T-cell (primary cell): ENCODE measurements around the gene EPB41L4B. TPM values are rescaled to one million over a fixed set of nuclear protein-coding genes. Genes with fewer than 3 reads are reported as not detected.
"Not testable (repeated sequence)": the region's sequence is repeated elsewhere in the genome, so short reads cannot be mapped to it uniquely, and the experiment has no call there.

ENCODE experiments used
- ATAC-seq, 4 experiments: fragments of 200-7000 bp in 3 of 4; fragments of 150-1000 bp in 1 of 4; cut with Tn5 transposase; replicated peaks in 1 of 4; 1 replicate in 3 of 4; 2 replicates in 1 of 4; pipeline ENCODE4 v1.10.0; 2021; ENCODE audit warnings: moderate library complexity in 3 of 4, mild to moderate bottlenecking in 2 of 4, moderate number of reproducible peaks in 1 of 4
- CTCF ChIA-PET, 2 donors: fragments of 300-600 bp; sonication (Branson Sonifier 250); formaldehyde crosslinking; loops; one replicate each; lab custom pipeline; 2022; ENCODE audit warnings: antibody characterized with exemption in 2 of 2; lab: Charles Lee
- POLR2A ChIA-PET, 2 donors: fragments of 300-600 bp; sonication (Branson Sonifier 250); formaldehyde crosslinking; loops; one replicate each; lab custom pipeline; 2022; ENCODE audit warnings: antibody characterized with exemption in 2 of 2; lab: Charles Lee
- DNase-seq, 35 experiments: peaks; one replicate each; pipeline versions ENCODE4 v3.0.0 to v3.0.0-alpha.2; 2013 to 2023
- H3K27ac ChIP-seq: one replicate; pipeline ENCODE4 v1.5.1; 2013; ENCODE audit warnings: low read length
- H3K27me3 ChIP-seq, 2 experiments: replicated peaks in 1 of 2; 1 replicate in 1 of 2; 2 replicates in 1 of 2; pipeline versions ENCODE4 v1.6.1 to v1.7.0; 2013; ENCODE audit warnings: low read length in 1 of 2, mixed read lengths in 1 of 2; ENCODE audit not compliant: control insufficient read depth in 2 of 2, insufficient read depth in 2 of 2; ENCODE audit errors: extremely low read depth in 1 of 2
- H3K36me3 ChIP-seq, 2 donors: 1 replicate in 1 of 2; 2 replicates in 1 of 2; pipeline versions ENCODE4 v1.6.1 to v1.7.0; 2013; ENCODE audit warnings: low read length in 1 of 2; ENCODE audit not compliant: control insufficient read depth in 2 of 2, insufficient read depth in 1 of 2; ENCODE audit errors: extremely low read depth in 1 of 2
- H3K4me1 ChIP-seq, 2 experiments: 1 replicate in 1 of 2; 2 replicates in 1 of 2; pipeline versions ENCODE4 v1.6.1 to v1.7.0; 2013; ENCODE audit warnings: low read length in 2 of 2, mixed read lengths in 1 of 2; ENCODE audit not compliant: insufficient read depth in 2 of 2, control insufficient read depth in 1 of 2; ENCODE audit errors: extremely low read depth in 1 of 2
- H3K4me3 ChIP-seq, 2 donors: 1 replicate in 1 of 2; 2 replicates in 1 of 2; pipeline versions ENCODE4 v1.5.1 to v1.7.0; 2013; ENCODE audit warnings: mild to moderate bottlenecking in 2 of 2, low read length in 1 of 2, moderate library complexity in 1 of 2; ENCODE audit not compliant: control insufficient read depth in 1 of 2; ENCODE audit errors: extremely low read depth in 1 of 2
- H3K9me3 ChIP-seq: 2 replicates; pipeline ENCODE4 v1.7.0; 2013
- H3K27ac Mint-ChIP-seq, 2 donors: one replicate each; pipeline ENCODE4 v1.8.0; 2020 to 2021; ENCODE audit warnings: mild to moderate bottlenecking in 2 of 2, mixed read lengths in 2 of 2
- H3K27me3 Mint-ChIP-seq, 2 donors: one replicate each; pipeline ENCODE4 v1.8.0; 2021 to 2022; ENCODE audit warnings: mixed read lengths in 2 of 2
- H3K36me3 Mint-ChIP-seq: one replicate; pipeline ENCODE4 v1.8.0; 2021; ENCODE audit warnings: mixed read lengths
- H3K4me1 Mint-ChIP-seq, 3 donors: one replicate each; pipeline ENCODE4 v1.8.0; 2020 to 2022; ENCODE audit warnings: mixed read lengths in 3 of 3, mild to moderate bottlenecking in 1 of 3
- H3K4me3 Mint-ChIP-seq, 3 donors: one replicate each; pipeline ENCODE4 v1.8.0; 2020 to 2022; ENCODE audit warnings: mild to moderate bottlenecking in 3 of 3, mixed read lengths in 3 of 3, moderate library complexity in 3 of 3
- H3K9me3 Mint-ChIP-seq, 3 donors: one replicate each; pipeline ENCODE4 v1.8.0; 2020 to 2022; ENCODE audit warnings: mixed read lengths in 3 of 3
- WGBS: methylation state at CpG from one replicate; pipeline ENCODE4 v1.1.5; 2013; ENCODE audit warnings: missing lambda C conversion rate; ENCODE audit not compliant: insufficient coverage; 5-methylcytosine and 5-hydroxymethylcytosine counted together
- total RNA-seq, 35 experiments: library from RNA in 6 of 35; stranded (reverse) in 6 of 35; fragments of 120-200 nt in 1 of 35; gene quantifications; one replicate each; pipeline versions ENCODE4 v1.2.1 to v1.2.4 and lab custom pipeline; 2013 to 2026

EPB41L4B gene
- under 1 TPM in 3 of 5 donors, not detected in 2; 0.16 to 0.26 (median 0.16) TPM for total RNA-seq
- 0.07 TPM for total RNA-seq (2013)
- total RNA-seq (lab: John Stamatoyannopoulos, UW), result 0 to 0.37 (median 0) reads per million in 29 experiments

GRCh38 chr9:109320742-109321448, at the start of gene EPB41L4B:
Gene EPB41L4B, minus strand, starts transcription at chr9:109321059. Its CDS starts 613 bp downstream, at chr9:109320446.
- peaks cover 13 to 48% of the 10 kb centered on the region in 2 experiments for H3K27me3 ChIP-seq
- DNase-seq (peak; percentile 63 to 87 (median 80)), ATAC-seq (peak; percentile 94 to 99 (median 96))
- H3K9me3 ChIP-seq, result no peaks in the 10 kb centered on the region
- CTCF ChIA-PET, result no interaction called here
- under 1% methylated on average over 66 of the region's 72 CpGs for WGBS
- H3K4me3 Mint-ChIP-seq, result peak within 1 kb of the TSS; percentile 76 to 89 (median 81)
- H3K4me1 Mint-ChIP-seq, result peaks cover 10 to 15% (median 13%) of the 10 kb centered on the region in 3 donors
- no peaks in the 10 kb centered on the region for H3K36me3 Mint-ChIP-seq
- peaks cover 63 to 64% of the 10 kb centered on the region in 2 donors for H3K27me3 Mint-ChIP-seq
- POLR2A ChIA-PET, result no interaction called here
- H3K27ac ChIP-seq, result no peak within 1 kb of the TSS
- peak within 1 kb of the TSS in 1 of 2 donors; percentile 51 for H3K27ac Mint-ChIP-seq
- peak within 1 kb of the TSS in 1 of 2 donors; percentile 40 for H3K4me3 ChIP-seq
- peaks cover 0 to 11% of the 10 kb centered on the region in 2 experiments for H3K4me1 ChIP-seq
- H3K36me3 ChIP-seq, result no peaks in the 10 kb centered on the region
- no peaks in the 10 kb centered on the region for H3K9me3 Mint-ChIP-seq

GRCh38 chr9:109369285-109369684, 48.4 kb upstream of the EPB41L4B start:
- DNase-seq (no peak), ATAC-seq (no peak)
- ChIA-PET POLR2A (no interaction called here), CTCF (no interaction called here)
- no peaks in the 10 kb centered on the region for H3K4me1 ChIP-seq
- no peaks in the 10 kb centered on the region for H3K36me3 Mint-ChIP-seq
- no peak overlapping the region for H3K27ac Mint-ChIP-seq
- no CpG with 5 or more reads among the region's 2 CpGs for WGBS
- peaks cover 1 to 6% of the 10 kb centered on the region in 2 donors for H3K27me3 Mint-ChIP-seq
- H3K4me3 Mint-ChIP-seq, result no peak overlapping the region
- H3K9me3 Mint-ChIP-seq, result peaks cover 0 to 4% (median 3%) of the 10 kb centered on the region in 3 donors
- H3K27ac ChIP-seq, result no peak overlapping the region
- H3K27me3 ChIP-seq, result peaks cover 0 to 5% of the 10 kb centered on the region in 2 experiments
- H3K4me1 Mint-ChIP-seq, result no peaks in the 10 kb centered on the region
- no peaks in the 10 kb centered on the region for H3K9me3 ChIP-seq
- no peak overlapping the region for H3K4me3 ChIP-seq
- H3K36me3 ChIP-seq, result no peaks in the 10 kb centered on the region

DNA sequence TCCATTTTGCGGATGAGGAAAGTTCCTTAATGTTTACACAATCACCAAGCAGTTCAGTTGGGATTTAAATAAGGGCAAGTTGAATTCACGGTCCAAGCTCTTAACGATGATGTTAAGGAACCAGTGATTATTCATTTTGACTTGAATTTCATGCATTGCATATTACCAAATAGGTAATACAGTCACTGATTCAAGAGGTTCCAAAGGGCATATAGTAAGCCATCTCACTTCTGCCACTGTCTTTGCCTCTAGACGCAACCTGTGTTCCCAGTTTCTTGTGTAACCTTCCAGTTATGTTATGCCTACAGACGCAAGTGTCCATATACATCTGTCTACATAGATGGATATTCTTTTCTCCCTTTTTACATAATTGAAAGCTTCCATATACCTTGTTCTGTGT, 39.9 kb upstream of the EPB41L4B start:
- no peaks in the 10 kb centered on the region for H3K36me3 ChIP-seq
- peaks cover 3 to 5% of the 10 kb centered on the region in 2 donors for H3K27me3 Mint-ChIP-seq
- no peaks in the 10 kb centered on the region for H3K4me1 Mint-ChIP-seq
- peaks cover 2 to 6% of the 10 kb centered on the region in 2 experiments for H3K27me3 ChIP-seq
- H3K27ac Mint-ChIP-seq, result no peak overlapping the region
- ChIA-PET CTCF (no interaction called here), POLR2A (no interaction called here)
- ATAC-seq, result no peak
- H3K4me1 ChIP-seq, result no peaks in the 10 kb centered on the region
- H3K9me3 Mint-ChIP-seq, result no peaks in the 10 kb centered on the region
- H3K36me3 Mint-ChIP-seq, result no peaks in the 10 kb centered on the region
- no peak overlapping the region for H3K27ac ChIP-seq
- WGBS, result 86% methylated on average over 1 of the region's 5 CpGs
- no peak overlapping the region for H3K4me3 Mint-ChIP-seq
- H3K4me3 ChIP-seq, result no peak overlapping the region
- DNase-seq, result no peak
- H3K9me3 ChIP-seq, result no peaks in the 10 kb centered on the region

- H3K4me3 ChIP-seq, H3K27ac ChIP-seq, DNase-seq, H3K27ac Mint-ChIP-seq, ATAC-seq, POLR2A ChIA-PET, H3K9me3 ChIP-seq, H3K4me1 Mint-ChIP-seq, H3K36me3 ChIP-seq, H3K4me3 Mint-ChIP-seq, H3K27me3 ChIP-seq, H3K9me3 Mint-ChIP-seq, H3K4me1 ChIP-seq, H3K36me3 Mint-ChIP-seq: not testable (repeated sequence)
- H3K27me3 Mint-ChIP-seq, result peaks cover 4 to 11% of the 10 kb centered on the region in 2 donors
- WGBS, result no CpG with 5 or more reads among the region's 8 CpGs
- CTCF ChIA-PET, result interaction anchor here in 1 of 2 donors (0.9 kb wide), 1 partner anchor 14 kb away, joined by 3 read pairs; no protein-coding TSS in a partner anchor
Measured at GRCh38 chr9:109358968-109359603, 38.2 kb upstream of the EPB41L4B start.

GRCh38 chr9:109355564-109356297, 34.9 kb upstream of the EPB41L4B start:
- H3K36me3 Mint-ChIP-seq, result no peaks in the 10 kb centered on the region

GRCh38 chr9:109354190-109354589, 33.3 kb upstream of the EPB41L4B start:
- Mint-ChIP-seq H3K4me1 (no peaks in the 10 kb centered on the region), H3K27me3 (peaks cover 4 to 16% of the 10 kb centered on the region in 2 donors), H3K27ac (no peak overlapping the region), H3K36me3 (no peaks in the 10 kb centered on the region), H3K9me3 (peaks cover 0 to 3% (median 0%) of the 10 kb centered on the region in 3 donors), H3K4me3 (no peak overlapping the region)
- no peak for DNase-seq
- H3K27ac ChIP-seq, result no peak overlapping the region
- ATAC-seq, result no peak
- POLR2A ChIA-PET, result no interaction called here
- peaks cover 0 to 10% of the 10 kb centered on the region in 2 experiments for H3K27me3 ChIP-seq
- H3K4me1 ChIP-seq, result no peaks in the 10 kb centered on the region
- CTCF ChIA-PET, result interaction anchor here in 1 of 2 donors (0.7 kb wide), 2 partner anchors 709 to 1075 kb away, joined by 5 to 6 read pairs; no protein-coding TSS in a partner anchor
- H3K36me3 ChIP-seq, result no peaks in the 10 kb centered on the region
- no peak overlapping the region for H3K4me3 ChIP-seq
- WGBS, result 100% methylated on average over 1 of the region's 2 CpGs
- H3K9me3 ChIP-seq, result no peaks in the 10 kb centered on the region

More at GRCh38 chr9:109355564-109356297, 34.9 kb upstream of the EPB41L4B start:
- ATAC-seq (no peak), DNase-seq (no peak)
- H3K27ac Mint-ChIP-seq, result no peak overlapping the region
- H3K4me3 Mint-ChIP-seq, result no peak overlapping the region
- ChIA-PET POLR2A (no interaction called here), CTCF (no interaction called here)
- H3K27ac ChIP-seq, result no peak overlapping the region
- WGBS, result 88% methylated on average over 18 of the region's 21 CpGs
- H3K4me1 ChIP-seq, result no peaks in the 10 kb centered on the region
- peaks cover 0 to 3% (median 0%) of the 10 kb centered on the region in 3 donors for H3K9me3 Mint-ChIP-seq
- no peak overlapping the region for H3K4me3 ChIP-seq
- no peaks in the 10 kb centered on the region for H3K9me3 ChIP-seq
- no peaks in the 10 kb centered on the region for H3K4me1 Mint-ChIP-seq
- peaks cover 0 to 10% of the 10 kb centered on the region in 2 experiments for H3K27me3 ChIP-seq
- H3K27me3 Mint-ChIP-seq, result peaks cover 4 to 15% of the 10 kb centered on the region in 2 donors
- no peaks in the 10 kb centered on the region for H3K36me3 ChIP-seq
